ENCODE results near the gene WDR35.

Gene WDR35

GRCh38 chr2:20011276-20012031 is 21.5 kb upstream of the WDR35 start:
- no peak for DNase-seq (ENCODE audit: low read depth in 2 of 2, low spot score in 1 of 2)

- no peak for DNase-seq (ENCODE audit: low read depth in 2 of 2, low spot score in 1 of 2)
These were observed 18.8 kb upstream of the WDR35 start for GRCh38 chr2:20008703-20009102.

- no peak for DNase-seq (ENCODE audit: low read depth in 2 of 2, low spot score in 1 of 2)
These were observed 16.1 kb upstream of the WDR35 start for GRCh38 chr2:20005891-20006470.

- no peak for DNase-seq (ENCODE audit: low read depth in 2 of 2, low spot score in 1 of 2)
These were observed 15.2 kb upstream of the WDR35 start for GRCh38 chr2:20005067-20005627.

GRCh38 chr2:20001361-20001863 is 11.5 kb upstream of the WDR35 start:
- DNase-seq (ENCODE audit: low read depth in 2 of 2, low spot score in 1 of 2) = no peak

GRCh38 chr2:19993731-19994130 is 3.8 kb upstream of the WDR35 start:
- DNase-seq (ENCODE audit: low read depth in 2 of 2, low spot score in 1 of 2) = no peak

- DNase-seq (ENCODE audit: low read depth in 2 of 2, low spot score in 1 of 2) = no peak
These were observed 2.0 kb upstream of the WDR35 start for GRCh38 chr2:19991895-19992294.

GRCh38 chr2:19990416-19990728 is 467 bp upstream of the WDR35 start:
- DNase-seq (ENCODE audit: low read depth in 2 of 2, low spot score in 1 of 2) = no peak

GRCh38 chr2:19989342-19989666 is 601 bp downstream of the WDR35 start:
- no peak for DNase-seq (ENCODE audit: low read depth in 2 of 2, low spot score in 1 of 2)

- no peak for DNase-seq (ENCODE audit: low read depth in 2 of 2, low spot score in 1 of 2)
These were observed 1.3 kb downstream of the WDR35 start for GRCh38 chr2:19988600-19988999.

- DNase-seq (ENCODE audit: low read depth in 2 of 2, low spot score in 1 of 2) = no peak
These were observed 2.0 kb downstream of the WDR35 start for GRCh38 chr2:19987936-19988335.

GRCh38 chr2:19982268-19982667 is 7.6 kb downstream of the WDR35 start:
- no peak for DNase-seq (ENCODE audit: low read depth in 2 of 2, low spot score in 1 of 2)

- DNase-seq (ENCODE audit: low read depth in 2 of 2, low spot score in 1 of 2) = no peak
These were observed 10.0 kb downstream of the WDR35 start for GRCh38 chr2:19979932-19980331.

GRCh38 chr2:19973466-19973865 is 16.4 kb downstream of the WDR35 start:
- no peak for DNase-seq (ENCODE audit: low read depth in 2 of 2, low spot score in 1 of 2)

- DNase-seq (ENCODE audit: low read depth in 2 of 2, low spot score in 1 of 2) = no peak
These were observed 18.2 kb downstream of the WDR35 start for GRCh38 chr2:19971691-19972090.

- no peak for DNase-seq (ENCODE audit: low read depth in 2 of 2, low spot score in 1 of 2)
These were observed 26.5 kb downstream of the WDR35 start for GRCh38 chr2:19963386-19963785.

- peak in 1 of 2 donors; percentile 20 for DNase-seq (ENCODE audit: low read depth in 2 of 2, low spot score in 1 of 2)
These were observed 34.1 kb downstream of the WDR35 start for GRCh38 chr2:19955544-19956422.

GRCh38 chr2:19949071-19949470 is 40.8 kb downstream of the WDR35 start:
- DNase-seq (ENCODE audit: low read depth in 2 of 2, low spot score in 1 of 2) = no peak

- no peak for DNase-seq (ENCODE audit: low read depth in 2 of 2, low spot score in 1 of 2)
These were observed 42.5 kb downstream of the WDR35 start for GRCh38 chr2:19947184-19947940.

GRCh38 chr2:19944205-19944845 is 45.6 kb downstream of the WDR35 start:
- DNase-seq (ENCODE audit: low read depth in 2 of 2, low spot score in 1 of 2) = no peak

- DNase-seq (ENCODE audit: low read depth in 2 of 2, low spot score in 1 of 2) = no peak
These were observed 46.7 kb downstream of the WDR35 start for GRCh38 chr2:19943189-19943588.

Measured in stimulated activated CD8-positive, alpha-beta memory T cell treated with anti-CD3 and anti-CD28 coated beads, Interleukin-4, amount 100 ng/mL, for 1 hour (primary cell).